ENCODE data around the gene B4GALT2.

Gene B4GALT2

GRCh38 chr1:44021581-44022321, 42.7 kb downstream of the B4GALT2 start:
- H3K36me3 ChIP-seq (ENCODE audit: control insufficient read depth, insufficient read depth, low read length) = no peaks in the 10 kb centered on the region
- H3K4me3 ChIP-seq (replicated peaks; ENCODE audit: low read depth, low read length) = no peak overlapping the region
- no peak for TF ChIP-seq CTCF (IDR thresholded peaks at IDR 0.05; ENCODE audit: insufficient read depth, low read length, poor library complexity, severe bottlenecking)
- H3K27me3 ChIP-seq (replicated peaks; ENCODE audit: control insufficient read depth, insufficient read depth, low read length) = no peaks in the 10 kb centered on the region; the same call in 1 of the 2 replicates
- DNase-seq (ENCODE audit: extremely low read depth, insufficient read length) = no peak

GRCh38 chr1:44024031-44024902, 45.3 kb downstream of the B4GALT2 start:
- DNase-seq (ENCODE audit: extremely low read depth, insufficient read length) = no peak
- TF ChIP-seq CTCF (IDR thresholded peaks at IDR 0.05; ENCODE audit: insufficient read depth, low read length, poor library complexity, severe bottlenecking) = no peak
- H3K36me3 ChIP-seq (ENCODE audit: control insufficient read depth, insufficient read depth, low read length) = no peaks in the 10 kb centered on the region
- no peak overlapping the region for H3K4me3 ChIP-seq (replicated peaks; ENCODE audit: low read depth, low read length)
- no peaks in the 10 kb centered on the region; the same call in 1 of the 2 replicates for H3K27me3 ChIP-seq (replicated peaks; ENCODE audit: control insufficient read depth, insufficient read depth, low read length)

- no peaks in the 10 kb centered on the region for H3K36me3 ChIP-seq (ENCODE audit: control insufficient read depth, insufficient read depth, low read length)
These were observed 46.0 kb downstream of the B4GALT2 start for GRCh38 chr1:44024903-44025525.

GRCh38 chr1:44025816-44026215, 46.8 kb downstream of the B4GALT2 start:
- no peaks in the 10 kb centered on the region for H3K27me3 ChIP-seq (replicated peaks; ENCODE audit: control insufficient read depth, insufficient read depth, low read length)
- H3K36me3 ChIP-seq (ENCODE audit: control insufficient read depth, insufficient read depth, low read length) = no peaks in the 10 kb centered on the region
- DNase-seq (ENCODE audit: extremely low read depth, insufficient read length) = no peak
- no peak for TF ChIP-seq CTCF (IDR thresholded peaks at IDR 0.05; ENCODE audit: insufficient read depth, low read length, poor library complexity, severe bottlenecking)
- H3K4me3 ChIP-seq (replicated peaks; ENCODE audit: low read depth, low read length) = no peak overlapping the region

More at GRCh38 chr1:44024903-44025525, 46.0 kb downstream of the B4GALT2 start:
- no peak overlapping the region for H3K4me3 ChIP-seq (replicated peaks; ENCODE audit: low read depth, low read length)
- DNase-seq (ENCODE audit: extremely low read depth, insufficient read length) = no peak
- no peaks in the 10 kb centered on the region for H3K27me3 ChIP-seq (replicated peaks; ENCODE audit: control insufficient read depth, insufficient read depth, low read length)
- TF ChIP-seq CTCF (IDR thresholded peaks at IDR 0.05; ENCODE audit: insufficient read depth, low read length, poor library complexity, severe bottlenecking) = no peak

GRCh38 chr1:44027320-44027719, 48.3 kb downstream of the B4GALT2 start:
- H3K27me3 ChIP-seq (replicated peaks; ENCODE audit: control insufficient read depth, insufficient read depth, low read length) = no peaks in the 10 kb centered on the region
- no peaks in the 10 kb centered on the region for H3K36me3 ChIP-seq (ENCODE audit: control insufficient read depth, insufficient read depth, low read length)
- DNase-seq (ENCODE audit: extremely low read depth, insufficient read length) = no peak
- no peak for TF ChIP-seq CTCF (IDR thresholded peaks at IDR 0.05; ENCODE audit: insufficient read depth, low read length, poor library complexity, severe bottlenecking)
- H3K4me3 ChIP-seq (replicated peaks; ENCODE audit: low read depth, low read length) = no peak overlapping the region

Measured in GM06990 (cell line).